NCI-H226 (cell line): ENCODE results near the gene CELF4.
A peak's percentile ranks its signal among the peaks of the same experiment; 100 is the strongest.

Experiments
- DNase-seq: peaks from one replicate; pipeline ENCODE4 v3.0.0-alpha.2; 2015

The CELF4 gene

GRCh38 chr18:37458697-37459096 is 106.9 kb downstream of the CELF4 start:
- DNase-seq = no peak

GRCh38 chr18:37457753-37458152 is 107.8 kb downstream of the CELF4 start:
- DNase-seq = no peak

- DNase-seq = no peak
These were observed 108.3 kb downstream of the CELF4 start for GRCh38 chr18:37457341-37457740.

- no peak for DNase-seq
These were observed 108.7 kb downstream of the CELF4 start for GRCh38 chr18:37456873-37457272.

- DNase-seq = no peak
These were observed 109.2 kb downstream of the CELF4 start for GRCh38 chr18:37456395-37456794.

- no peak for DNase-seq
These were observed 111.8 kb downstream of the CELF4 start for GRCh38 chr18:37453752-37454151.

- DNase-seq = peak; percentile 33
These were observed 112.8 kb downstream of the CELF4 start for GRCh38 chr18:37452682-37453385.

GRCh38 chr18:37452015-37452414 is 113.6 kb downstream of the CELF4 start:
- DNase-seq = no peak

- no peak for DNase-seq
These were observed 114.3 kb downstream of the CELF4 start for GRCh38 chr18:37451239-37451825.

- no peak for DNase-seq
These were observed 115.0 kb downstream of the CELF4 start for GRCh38 chr18:37450434-37451132.

- no peak for DNase-seq
These were observed 116.0 kb downstream of the CELF4 start for GRCh38 chr18:37449618-37450017.

GRCh38 chr18:37448946-37449345 is 116.7 kb downstream of the CELF4 start:
- no peak for DNase-seq

- DNase-seq = no peak
These were observed 117.4 kb downstream of the CELF4 start for GRCh38 chr18:37447962-37448888.

- no peak for DNase-seq
These were observed 119.8 kb downstream of the CELF4 start for GRCh38 chr18:37445836-37446235.

- no peak for DNase-seq
These were observed 120.2 kb downstream of the CELF4 start for GRCh38 chr18:37445368-37445767.

GRCh38 chr18:37443325-37444055 is 122.1 kb downstream of the CELF4 start:
- no peak for DNase-seq

- no peak for DNase-seq
These were observed 123.1 kb downstream of the CELF4 start for GRCh38 chr18:37442477-37442876.

- no peak for DNase-seq
These were observed 123.8 kb downstream of the CELF4 start for GRCh38 chr18:37441821-37442220.

GRCh38 chr18:37440206-37440605 is 125.4 kb downstream of the CELF4 start:
- no peak for DNase-seq

GRCh38 chr18:37438417-37439180 is 127.0 kb downstream of the CELF4 start:
- no peak for DNase-seq

- no peak for DNase-seq
These were observed 129.6 kb downstream of the CELF4 start for GRCh38 chr18:37435996-37436395.
